Lower lobe of right lung (tissue), 2 donors: ENCODE data around the gene TMEM178A. TPM values are rescaled to one million over a fixed set of nuclear protein-coding genes. Genes with fewer than 3 reads are reported as not detected.

ENCODE experiments used
- ATAC-seq, 2 donors: fragments of 200-7000 bp; cut with Tn5 transposase; one replicate each; pipeline ENCODE4 v1.9.1; 2020 to 2022; ENCODE audit warnings: mild to moderate bottlenecking in 2 of 2, moderate library complexity in 2 of 2
- DNase-seq: peaks from one replicate; pipeline ENCODE4 v3.0.0-alpha.2; 2020
- H3K27ac ChIP-seq: fragments of 200-600 bp; one replicate; pipeline ENCODE4 v1.8.0; 2022
- H3K27me3 ChIP-seq: fragments of 200-600 bp; one replicate; pipeline ENCODE4 v1.8.0; 2022; ENCODE audit warnings: low read depth
- H3K36me3 ChIP-seq: fragments of 200-600 bp; one replicate; pipeline ENCODE4 v1.8.0; 2022; ENCODE audit warnings: mild to moderate bottlenecking
- H3K4me1 ChIP-seq: fragments of 200-600 bp; one replicate; pipeline ENCODE4 v1.8.0; 2022
- H3K4me3 ChIP-seq: fragments of 200-600 bp; one replicate; pipeline ENCODE4 v1.8.0; 2022; ENCODE audit warnings: mild to moderate bottlenecking
- H3K9me3 ChIP-seq: fragments of 200-600 bp; one replicate; pipeline ENCODE4 v1.8.0; 2022
- CTCF ChIP-seq: fragments of 200-600 bp; IDR thresholded peaks from one replicate; pipeline ENCODE4 v1.8.0; 2022; ENCODE audit warnings: antibody characterized with exemption, mild to moderate bottlenecking
- intact Hi-C: fragments of 100-400 bp; cut with DNase I; formaldehyde crosslinking; loops from one replicate; pipeline ENCODE4 v1.11.0; 2022
- long read RNA-seq: library from polyadenylated mRNA; unstranded; transcript quantifications from one replicate; pipeline ENCODE4 v2.0.0, GENCODE V29; 2021
- total RNA-seq: library from RNA; stranded (reverse); fragmentation: NEBNext Ultra II Directional; extraction: Animal tissue kit (Norgen Biotek cat#: 25700); gene quantifications from one replicate; pipeline ENCODE4 v1.2.1, GENCODE V29; 2021
- donor health status: DM: no; HTN: yes; CAD: no; lungs with severe emphysema.

The TMEM178A gene
- 3.2 TPM for total RNA-seq
- long read RNA-seq, partial matches to known transcripts = 3 of 5 reads
- long read RNA-seq, other reads (novel, unspliced or antisense) = 0 of 5 reads

GRCh38 chr2:39665811-39666490, at the start of gene TMEM178A:
TSS of gene TMEM178A (plus strand) at chr2:39665917. CDS start at chr2:39665975, 58 bp downstream.
- no peak within 1 kb of the TSS for H3K27ac ChIP-seq
- TF ChIP-seq CTCF = no peak

GRCh38 chr2:39618236-39618635, 47.5 kb upstream of the TMEM178A start:
- intact Hi-C loops = no loop called here
- ATAC-seq (no peak), DNase-seq (no peak)
- Histone ChIP-seq H3K27me3 (no peaks in the 10 kb centered on the region), H3K36me3 (no peaks in the 10 kb centered on the region), H3K4me3 (no peak overlapping the region), H3K4me1 (peaks cover 8% of the 10 kb centered on the region), H3K9me3 (no peaks in the 10 kb centered on the region), H3K27ac (no peak overlapping the region)
- no peak for TF ChIP-seq CTCF

More at GRCh38 chr2:39665811-39666490, at the start of gene TMEM178A:
- Histone ChIP-seq H3K4me3 (peak within 1 kb of the TSS; percentile 56), H3K27me3 (peaks cover 23% of the 10 kb centered on the region), H3K4me1 (peaks cover 6% of the 10 kb centered on the region), H3K36me3 (no peaks in the 10 kb centered on the region), H3K9me3 (no peaks in the 10 kb centered on the region)
- DNase-seq (peak; percentile 47), ATAC-seq (peak; percentile 55 to 61)
- intact Hi-C loops = no loop called here

GRCh38 chr2:39618736-39619135, 47.0 kb upstream of the TMEM178A start:
- DNase-seq (no peak), ATAC-seq (no peak)
- Histone ChIP-seq H3K27ac (no peak overlapping the region), H3K4me3 (no peak overlapping the region), H3K9me3 (no peaks in the 10 kb centered on the region), H3K4me1 (peaks cover 8% of the 10 kb centered on the region), H3K36me3 (no peaks in the 10 kb centered on the region), H3K27me3 (no peaks in the 10 kb centered on the region)
- TF ChIP-seq CTCF = no peak
- intact Hi-C loops = no loop called here

- peak; percentile 63 for DNase-seq
- peak; percentile 46 to 58 for ATAC-seq
- peaks cover 8% of the 10 kb centered on the region for H3K4me1 ChIP-seq
- intact Hi-C loops = no loop called here
- no peak overlapping the region for H3K27ac ChIP-seq
- no peaks in the 10 kb centered on the region for H3K9me3 ChIP-seq
- no peak overlapping the region for H3K4me3 ChIP-seq
- TF ChIP-seq CTCF = no peak
- H3K36me3 ChIP-seq = no peaks in the 10 kb centered on the region
- no peaks in the 10 kb centered on the region for H3K27me3 ChIP-seq
These were observed 45.6 kb upstream of the TMEM178A start for GRCh38 chr2:39620067-39620466.

GRCh38 chr2:39621596-39621995, 44.1 kb upstream of the TMEM178A start:
- TF ChIP-seq CTCF = no peak
- peaks cover 8% of the 10 kb centered on the region for H3K4me1 ChIP-seq
- H3K36me3 ChIP-seq = no peaks in the 10 kb centered on the region
- no peak overlapping the region for H3K27ac ChIP-seq
- no peak for ATAC-seq
- H3K9me3 ChIP-seq = no peaks in the 10 kb centered on the region
- no peaks in the 10 kb centered on the region for H3K27me3 ChIP-seq
- intact Hi-C loops = no loop called here
- no peak for DNase-seq
- no peak overlapping the region for H3K4me3 ChIP-seq
